HCT116 (cell line): ENCODE data around the gene RNF41.

Experiments used
- CTCF ChIP-seq, 3 experiments: fragments of 200-600 bp in 1 of 3; sonication (generic) in 1 of 3; IDR thresholded peaks in 2 of 3; conservative IDR thresholded peaks in 1 of 3; 2 replicates each; pipeline ENCODE4 v1.5.1; 2012 to 2017; ENCODE audit warnings: low read depth in 2 of 3, low read length in 2 of 3, antibody characterized with exemption in 1 of 3, borderline replicate concordance in 1 of 3, control low read depth in 1 of 3, mild to moderate bottlenecking in 1 of 3, mixed read lengths in 1 of 3, mixed run types in 1 of 3, moderate library complexity in 1 of 3; ENCODE audit not compliant: insufficient read depth in 1 of 3
- POLR2A ChIP-seq: IDR thresholded peaks from 2 replicates; pipeline ENCODE4 v1.7.0; 2011; ENCODE audit warnings: borderline replicate concordance; ENCODE audit not compliant: insufficient read depth, insufficient read length; ENCODE audit errors: extremely low read depth
- ZBTB33 ChIP-seq: IDR thresholded peaks from 2 replicates; pipeline ENCODE4 v1.6.1; 2011; ENCODE audit warnings: mild to moderate bottlenecking, low read length, moderate library complexity; ENCODE audit not compliant: insufficient replicate concordance; ENCODE audit errors: extremely low read depth

GRCh38 chr12:56267443-56268071, 45.8 kb upstream of the RNF41 start:
- no peak for TF ChIP-seq CTCF (IDR thresholded peaks at IDR 0.05 in 2 of 3, conservative IDR thresholded peaks at IDR 0.05 in 1 of 3; ENCODE audit: borderline replicate concordance in 1 of 3, insufficient read depth in 1 of 3, low read depth in 2 of 3, low read length in 2 of 3)
- TF ChIP-seq POLR2A = no peak
- TF ChIP-seq ZBTB33 = no peak
